Chondrocyte (in vitro differentiated cells): ENCODE data around the gene SLC6A18. TPM values are rescaled to one million over a fixed set of nuclear protein-coding genes. Genes with fewer than 3 reads are reported as not detected.

Experiments
- DNase-seq: peaks from one replicate; pipeline ENCODE4 v3.0.0; 2021; ENCODE audit warnings: mixed read lengths, low spot score
- H3K27ac Mint-ChIP-seq: one replicate; pipeline ENCODE4 v1.8.0; 2021; ENCODE audit warnings: mild to moderate bottlenecking, moderate library complexity, mixed read lengths; ENCODE audit not compliant: unreplicated experiment
- H3K27me3 Mint-ChIP-seq: 2 replicates; pipeline ENCODE4 v1.8.0; 2021; ENCODE audit warnings: low read depth, mixed read lengths
- H3K36me3 Mint-ChIP-seq: 2 replicates; pipeline ENCODE4 v1.8.0; 2021; ENCODE audit warnings: low read depth, mixed read lengths
- H3K4me1 Mint-ChIP-seq: 2 replicates; pipeline ENCODE4 v1.8.0; 2021; ENCODE audit warnings: low read depth, mild to moderate bottlenecking, mixed read lengths
- H3K4me3 Mint-ChIP-seq: one replicate; pipeline ENCODE4 v1.8.0; 2021; ENCODE audit warnings: mild to moderate bottlenecking, moderate library complexity, mixed read lengths; ENCODE audit not compliant: unreplicated experiment
- H3K9me3 Mint-ChIP-seq: 2 replicates; pipeline ENCODE4 v1.8.0; 2021; ENCODE audit warnings: low read depth, mixed read lengths
- total RNA-seq: library from RNA; stranded (reverse); gene quantifications from 3 replicates; pipeline ENCODE4 v1.2.1, GENCODE V29; 2021
- TF ChIP-seq, protein P1 (sequence below): fragments of 200-600 bp; sonication (generic); IDR thresholded peaks from 2 replicates; pipeline ENCODE4 v1.5.0; 2021; ENCODE audit warnings: antibody characterized with exemption, mild to moderate bottlenecking, moderate library complexity

The SLC6A18 gene
- total RNA-seq, 1 donor from 2014 or later, result not detected

DNA sequence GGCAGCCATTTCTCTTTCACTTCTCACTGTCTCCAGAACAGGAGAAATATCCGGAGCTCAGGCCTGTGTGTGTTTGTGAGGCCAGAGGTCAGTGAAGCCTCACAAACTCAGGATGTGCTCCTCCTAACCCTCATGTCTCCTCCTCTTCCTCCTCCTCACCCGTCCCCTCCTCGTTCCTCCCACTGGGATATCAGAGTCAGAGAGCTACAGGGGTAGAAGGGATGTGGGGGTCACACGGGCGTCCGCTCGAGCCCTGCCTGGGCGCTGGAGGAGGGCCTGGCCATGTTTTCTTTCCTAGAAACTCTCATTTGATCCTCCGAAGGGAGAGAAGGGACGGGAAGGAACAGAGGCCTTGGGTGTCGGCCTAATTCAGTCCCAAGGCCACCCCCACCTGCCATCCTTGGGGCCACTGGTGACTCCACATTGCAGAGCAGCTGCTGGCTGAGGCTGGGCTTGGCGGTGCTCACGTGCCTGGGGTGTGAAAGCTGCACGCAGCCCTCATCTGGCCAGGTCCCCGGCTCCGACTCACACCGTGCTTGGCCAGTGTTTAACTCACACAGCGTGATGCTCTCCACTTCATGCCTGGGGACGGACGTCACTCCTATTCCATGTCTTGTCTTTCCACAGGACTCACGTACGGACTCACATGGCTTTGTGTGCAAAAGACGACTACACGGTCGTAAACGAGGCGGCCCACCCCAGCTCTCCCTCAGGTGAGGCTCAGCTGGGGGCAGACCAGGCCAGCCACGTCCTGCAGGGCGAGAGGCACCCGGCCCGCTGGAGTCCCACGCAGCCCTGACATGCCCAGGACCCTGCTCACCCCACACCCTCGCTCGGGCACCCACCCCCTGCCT, 46.4 kb upstream of the SLC6A18 start:
- TF ChIP-seq, protein P1, sequence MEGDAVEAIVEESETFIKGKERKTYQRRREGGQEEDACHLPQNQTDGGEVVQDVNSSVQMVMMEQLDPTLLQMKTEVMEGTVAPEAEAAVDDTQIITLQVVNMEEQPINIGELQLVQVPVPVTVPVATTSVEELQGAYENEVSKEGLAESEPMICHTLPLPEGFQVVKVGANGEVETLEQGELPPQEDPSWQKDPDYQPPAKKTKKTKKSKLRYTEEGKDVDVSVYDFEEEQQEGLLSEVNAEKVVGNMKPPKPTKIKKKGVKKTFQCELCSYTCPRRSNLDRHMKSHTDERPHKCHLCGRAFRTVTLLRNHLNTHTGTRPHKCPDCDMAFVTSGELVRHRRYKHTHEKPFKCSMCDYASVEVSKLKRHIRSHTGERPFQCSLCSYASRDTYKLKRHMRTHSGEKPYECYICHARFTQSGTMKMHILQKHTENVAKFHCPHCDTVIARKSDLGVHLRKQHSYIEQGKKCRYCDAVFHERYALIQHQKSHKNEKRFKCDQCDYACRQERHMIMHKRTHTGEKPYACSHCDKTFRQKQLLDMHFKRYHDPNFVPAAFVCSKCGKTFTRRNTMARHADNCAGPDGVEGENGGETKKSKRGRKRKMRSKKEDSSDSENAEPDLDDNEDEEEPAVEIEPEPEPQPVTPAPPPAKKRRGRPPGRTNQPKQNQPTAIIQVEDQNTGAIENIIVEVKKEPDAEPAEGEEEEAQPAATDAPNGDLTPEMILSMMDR, result no peak
- Mint-ChIP-seq H3K4me1 (no peaks in the 10 kb centered on the region), H3K4me3 (no peak overlapping the region), H3K36me3 (no peaks in the 10 kb centered on the region), H3K27ac (no peak overlapping the region), H3K9me3 (no peaks in the 10 kb centered on the region), H3K27me3 (peaks cover 6% of the 10 kb centered on the region)
- DNase-seq, result peak; percentile 38

DNA sequence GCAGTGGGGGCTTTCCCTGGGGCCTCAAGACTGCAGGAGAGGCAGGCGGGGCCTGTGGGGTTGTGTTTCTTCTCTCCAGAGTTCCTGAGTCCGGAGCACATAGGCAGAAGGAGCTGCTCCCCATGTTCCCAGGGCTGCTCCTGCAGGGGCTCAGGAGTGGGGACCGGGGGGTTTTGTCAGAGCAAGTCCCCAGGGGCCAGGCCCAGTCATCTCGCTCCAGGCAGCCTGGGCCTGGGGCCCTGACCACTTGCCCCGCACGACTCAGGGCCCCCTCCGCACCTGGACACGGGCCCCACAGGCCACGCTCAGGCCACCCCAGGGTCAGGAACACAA, 45.8 kb upstream of the SLC6A18 start:
- TF ChIP-seq, protein P1, result no peak
- Mint-ChIP-seq H3K27ac (no peak overlapping the region), H3K27me3 (peaks cover 6% of the 10 kb centered on the region), H3K9me3 (no peaks in the 10 kb centered on the region), H3K4me3 (no peak overlapping the region), H3K36me3 (no peaks in the 10 kb centered on the region), H3K4me1 (no peaks in the 10 kb centered on the region)
- no peak for DNase-seq

DNA sequence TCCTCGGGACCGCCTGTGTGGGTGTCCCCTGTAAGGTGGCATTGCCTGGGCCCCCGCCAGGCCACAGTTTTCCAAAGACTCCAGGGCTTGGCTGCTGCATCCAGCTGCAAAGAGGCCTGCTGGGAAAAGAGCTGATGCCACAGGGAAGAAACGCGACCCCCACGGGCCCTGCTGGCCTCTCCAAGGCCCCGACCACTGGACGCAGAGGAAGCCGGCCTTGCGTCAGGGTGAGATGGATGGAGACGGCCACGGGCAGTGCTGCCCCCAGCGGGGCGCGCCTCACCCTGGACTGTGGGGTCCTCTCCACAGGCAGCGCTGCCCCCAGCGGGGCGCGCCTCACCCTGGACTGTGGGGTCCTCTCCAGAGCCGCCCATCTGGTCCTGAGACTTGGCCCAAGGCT, 45.1 kb upstream of the SLC6A18 start:
- Mint-ChIP-seq H3K27me3 (peaks cover 6% of the 10 kb centered on the region), H3K9me3 (no peaks in the 10 kb centered on the region), H3K27ac (no peak overlapping the region), H3K4me3 (no peak overlapping the region), H3K36me3 (no peaks in the 10 kb centered on the region), H3K4me1 (no peaks in the 10 kb centered on the region)
- DNase-seq, result peak; percentile 44
- TF ChIP-seq, protein P1, result no peak

DNA sequence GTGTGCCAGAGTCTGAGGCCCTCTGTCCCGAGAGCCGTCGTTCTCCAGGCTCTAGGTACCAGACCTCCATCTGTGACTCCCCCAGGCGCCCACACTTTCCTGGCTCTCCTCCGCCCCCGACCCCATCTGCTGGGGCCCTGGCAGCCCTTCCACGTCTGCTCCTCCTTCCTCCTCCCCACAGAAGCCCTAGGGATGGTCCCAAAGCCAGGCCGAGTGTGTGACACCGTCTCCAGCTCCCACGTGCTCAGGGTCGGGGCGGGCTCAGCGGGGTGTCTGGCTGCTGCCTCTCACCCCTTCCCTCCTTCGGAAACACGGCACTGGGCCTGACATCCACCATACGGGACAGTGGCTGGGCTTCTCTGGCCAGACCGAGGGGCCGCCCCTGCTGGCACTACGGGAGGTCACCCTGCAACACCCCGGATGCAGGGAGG, 44.3 kb upstream of the SLC6A18 start:
- DNase-seq, result peak; percentile 93
- TF ChIP-seq, protein P1, result no peak
- no peak overlapping the region for H3K27ac Mint-ChIP-seq
- no peaks in the 10 kb centered on the region for H3K36me3 Mint-ChIP-seq
- no peaks in the 10 kb centered on the region for H3K9me3 Mint-ChIP-seq
- H3K4me3 Mint-ChIP-seq, result no peak overlapping the region
- H3K4me1 Mint-ChIP-seq, result no peaks in the 10 kb centered on the region
- H3K27me3 Mint-ChIP-seq, result peaks cover 11% of the 10 kb centered on the region

DNA sequence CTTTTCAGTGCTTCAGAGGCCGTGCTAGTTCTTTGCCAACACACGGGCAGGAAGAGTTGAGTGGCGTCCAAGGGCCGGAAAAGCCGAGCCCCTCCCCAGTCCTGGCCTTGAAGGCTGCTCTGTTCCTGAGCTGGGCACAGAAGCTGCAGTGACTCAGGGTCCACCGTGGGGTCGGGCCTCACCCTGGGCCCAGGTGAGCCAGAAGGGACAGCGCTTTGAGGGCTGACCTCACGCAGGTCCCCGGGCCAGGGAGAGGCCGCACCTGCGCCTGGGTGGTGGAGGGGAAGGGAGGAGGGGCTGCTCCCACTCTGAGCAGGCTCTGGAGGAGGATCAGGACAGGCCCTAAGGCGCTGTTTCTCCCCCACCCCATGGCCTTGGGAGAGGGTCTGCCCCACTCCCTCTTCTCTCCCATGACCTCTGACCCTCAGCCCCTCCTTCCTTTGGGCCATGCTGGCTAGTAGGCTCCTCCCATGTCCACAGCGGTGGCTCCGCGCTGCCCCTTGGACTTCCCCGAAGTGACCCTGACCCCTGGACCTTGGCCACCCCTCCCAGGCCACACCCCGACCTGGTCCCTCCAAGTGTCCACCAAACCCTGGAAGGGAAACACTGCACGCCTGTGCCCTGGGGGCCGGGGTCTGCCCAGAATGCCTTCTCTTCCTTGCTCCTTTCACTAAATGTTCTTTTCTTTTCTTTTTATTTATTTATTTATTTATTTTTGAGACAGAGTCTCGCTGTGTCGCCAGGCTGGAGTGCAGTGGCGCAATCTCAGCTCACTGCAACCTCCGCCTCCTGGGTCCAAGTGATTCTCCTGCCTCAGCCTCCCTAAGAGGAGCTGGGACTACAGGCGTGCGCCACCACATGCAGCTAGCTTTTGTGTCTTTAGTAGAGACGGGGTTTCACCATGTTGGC, 43.5 kb upstream of the SLC6A18 start:
- no peak overlapping the region for H3K27ac Mint-ChIP-seq
- TF ChIP-seq, protein P1, result no peak
- no peak overlapping the region for H3K4me3 Mint-ChIP-seq
- H3K9me3 Mint-ChIP-seq, result no peaks in the 10 kb centered on the region
- no peaks in the 10 kb centered on the region for H3K36me3 Mint-ChIP-seq
- peak; percentile 84 for DNase-seq
- peaks cover 15% of the 10 kb centered on the region for H3K27me3 Mint-ChIP-seq
- H3K4me1 Mint-ChIP-seq, result no peaks in the 10 kb centered on the region
